Karpas-422 (cell line): Measurements from ENCODE around the gene BNC2. TPM values are rescaled to one million over a fixed set of nuclear protein-coding genes. Genes with fewer than 3 reads are reported as not detected.

Experiments
- DNase-seq: peaks from one replicate; pipeline ENCODE4 v3.0.0-alpha.2; 2015
- H2AFZ ChIP-seq: fragments of 200-600 bp; sonication (generic); 2 replicates; pipeline ENCODE4 v1.6.1; 2014; ENCODE audit warnings: antibody characterized with exemption, low read length, mixed read lengths
- H3K27ac ChIP-seq: fragments of 200-600 bp; sonication (generic); 2 replicates; pipeline ENCODE4 v1.5.1; 2014; ENCODE audit warnings: mild to moderate bottlenecking, low read length, moderate library complexity
- H3K27me3 ChIP-seq: fragments of 200-600 bp; sonication (generic); 2 replicates; pipeline ENCODE4 v1.6.1; 2014; ENCODE audit warnings: low read length, mixed read lengths
- H3K36me3 ChIP-seq: fragments of 200-600 bp; sonication (generic); 2 replicates; pipeline ENCODE4 v1.6.1; 2014; ENCODE audit warnings: low read length, mixed read lengths; ENCODE audit not compliant: insufficient read depth
- H3K4me1 ChIP-seq: fragments of 200-600 bp; sonication (generic); 2 replicates; pipeline ENCODE4 v1.6.1; 2014; ENCODE audit warnings: mild to moderate bottlenecking, low read length, mixed read lengths
- H3K4me2 ChIP-seq: fragments of 200-600 bp; sonication (generic); 2 replicates; pipeline ENCODE4 v1.6.1; 2014; ENCODE audit warnings: low read length, low read depth, mild to moderate bottlenecking; ENCODE audit not compliant: poor library complexity, severe bottlenecking
- H3K4me3 ChIP-seq: fragments of 200-600 bp; sonication (generic); 2 replicates; pipeline ENCODE4 v1.5.1; 2014; ENCODE audit warnings: mild to moderate bottlenecking, antibody characterized with exemption, low read length, mixed read lengths
- H3K79me2 ChIP-seq: fragments of 200-600 bp; sonication (generic); 2 replicates; pipeline ENCODE4 v1.6.1; 2014; ENCODE audit warnings: mild to moderate bottlenecking, low read length, mixed read lengths
- H3K9ac ChIP-seq: fragments of 200-600 bp; sonication (generic); 2 replicates; pipeline ENCODE4 v1.6.0; 2014; ENCODE audit warnings: low read length
- H3K9me2 ChIP-seq: fragments of 200-600 bp; sonication (generic), shearing (Covaris generic); replicated peaks from 2 replicates; pipeline ENCODE4 v1.6.0; 2014; ENCODE audit warnings: mild to moderate bottlenecking, low read length, moderate library complexity; ENCODE audit not compliant: insufficient read depth
- H3K9me3 ChIP-seq: fragments of 300-700, 200-600 bp; sonication (generic); 2 replicates; pipeline ENCODE4 v1.6.1; 2014; ENCODE audit warnings: low read length, mixed read lengths
- H4K20me1 ChIP-seq: fragments of 200-600 bp; sonication (generic); 2 replicates; pipeline ENCODE4 v1.6.1; 2014; ENCODE audit warnings: mild to moderate bottlenecking, antibody characterized with exemption, low read length, low read depth; ENCODE audit not compliant: insufficient read depth
- total RNA-seq: library from RNA; depleted of rRNA; stranded (reverse); fragments of >200 nt; shearing (Covaris generic); gene quantifications from 2 replicates; pipeline ENCODE4 v1.2.3, GENCODE V29; 2014; ENCODE audit warnings: low replicate concordance

The BNC2 gene
- total RNA-seq, 1 experiment from 2014 or later: not detected

DNA sequence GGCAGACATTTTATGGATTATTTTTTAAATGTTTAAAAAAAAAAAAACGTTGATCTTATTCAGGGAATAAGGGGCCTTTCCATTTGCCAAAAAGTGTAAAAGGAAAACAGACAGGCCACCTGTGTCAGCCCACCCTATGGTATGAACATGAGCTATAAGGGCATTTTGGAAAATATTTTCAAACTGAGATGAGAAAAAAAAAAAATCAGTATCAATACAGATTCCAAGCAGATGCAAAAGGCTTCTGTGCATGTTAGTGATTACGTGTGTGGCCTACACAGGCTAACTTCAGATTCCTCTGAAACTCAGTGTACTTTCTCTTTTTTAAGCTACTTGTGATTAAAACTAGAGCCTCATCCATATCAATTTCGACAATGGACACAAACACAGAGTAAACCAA, 189.9 kb downstream of the BNC2 start:
- Histone ChIP-seq H3K4me2 (no peak overlapping the region), H3K27ac (no peak overlapping the region), H3K4me1 (no peaks in the 10 kb centered on the region), H3K36me3 (no peaks in the 10 kb centered on the region), H3K27me3 (no peaks in the 10 kb centered on the region), H3K4me3 (no peak overlapping the region), H3K9me2 (no peaks in the 10 kb centered on the region), H2AFZ (no peak overlapping the region), H3K79me2 (no peaks in the 10 kb centered on the region), H4K20me1 (no peaks in the 10 kb centered on the region), H3K9ac (no peak overlapping the region), H3K9me3 (no peaks in the 10 kb centered on the region)
- DNase-seq: no peak

DNA sequence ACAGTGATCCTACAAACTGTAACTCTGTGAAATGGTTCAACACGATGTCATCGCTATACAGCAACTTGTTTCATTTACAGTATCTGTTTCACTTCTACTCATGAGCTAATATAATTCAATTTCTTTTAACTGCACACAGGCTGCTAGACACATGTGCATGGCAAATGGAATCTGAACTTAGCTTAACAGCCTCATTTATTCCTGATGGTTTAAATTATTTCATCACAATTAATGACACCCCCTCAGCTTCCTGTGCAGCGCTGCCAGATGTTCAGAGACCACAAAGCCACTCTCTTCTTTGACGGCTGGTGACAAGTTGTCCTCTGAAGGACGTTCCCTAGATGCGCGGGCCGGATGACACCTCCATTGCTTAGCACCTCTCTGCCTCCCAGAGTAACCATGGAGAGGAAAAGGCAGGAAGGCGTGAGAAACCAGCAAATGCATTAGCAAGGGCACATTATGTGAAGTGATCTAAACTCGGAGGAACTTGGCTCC, 191.1 kb downstream of the BNC2 start:
- Histone ChIP-seq H3K79me2 (no peaks in the 10 kb centered on the region), H3K9me3 (no peaks in the 10 kb centered on the region), H4K20me1 (no peaks in the 10 kb centered on the region), H3K4me1 (no peaks in the 10 kb centered on the region), H3K4me3 (no peak overlapping the region), H3K9me2 (no peaks in the 10 kb centered on the region), H3K4me2 (no peak overlapping the region), H2AFZ (no peak overlapping the region), H3K27me3 (no peaks in the 10 kb centered on the region), H3K36me3 (no peaks in the 10 kb centered on the region), H3K27ac (no peak overlapping the region), H3K9ac (no peak overlapping the region)
- DNase-seq: no peak

DNA sequence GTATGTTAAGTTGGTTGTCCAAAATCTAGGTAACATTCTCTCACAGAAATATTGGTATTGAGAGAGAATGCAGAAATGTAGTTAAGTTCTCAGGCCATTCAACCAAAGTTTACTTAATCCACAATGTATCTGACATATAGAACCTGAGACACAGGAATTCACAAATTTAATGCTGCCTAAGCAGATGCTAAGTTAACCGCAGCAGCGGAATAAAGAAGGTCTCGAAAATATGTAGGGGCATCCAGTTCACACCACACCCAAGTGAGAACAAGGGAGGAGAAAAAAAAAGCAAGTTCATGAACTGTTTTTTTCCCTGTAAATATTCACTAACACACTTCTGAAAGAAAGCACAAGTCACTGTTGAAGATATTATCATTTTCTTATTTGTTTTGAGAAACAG, 194.0 kb downstream of the BNC2 start:
- Histone ChIP-seq H3K79me2 (no peaks in the 10 kb centered on the region), H3K27me3 (no peaks in the 10 kb centered on the region), H3K9me2 (no peaks in the 10 kb centered on the region), H3K4me1 (no peaks in the 10 kb centered on the region), H3K9ac (no peak overlapping the region), H3K9me3 (no peaks in the 10 kb centered on the region), H3K4me2 (no peak overlapping the region), H4K20me1 (no peaks in the 10 kb centered on the region), H3K36me3 (no peaks in the 10 kb centered on the region), H3K4me3 (no peak overlapping the region), H2AFZ (no peak overlapping the region), H3K27ac (no peak overlapping the region)
- DNase-seq: no peak

- Histone ChIP-seq H3K4me2 (no peak overlapping the region), H3K27ac (no peak overlapping the region), H4K20me1 (no peaks in the 10 kb centered on the region), H3K27me3 (no peaks in the 10 kb centered on the region), H3K9me3 (no peaks in the 10 kb centered on the region), H3K4me1 (no peaks in the 10 kb centered on the region), H3K9me2 (no peaks in the 10 kb centered on the region), H3K9ac (no peak overlapping the region), H2AFZ (no peak overlapping the region), H3K79me2 (no peaks in the 10 kb centered on the region), H3K36me3 (no peaks in the 10 kb centered on the region), H3K4me3 (no peak overlapping the region)
- peak; percentile 1 for DNase-seq
Observed at GRCh38 chr9:16675131-16675530, 195.3 kb downstream of the BNC2 start.

- H3K9me3 ChIP-seq: no peaks in the 10 kb centered on the region
- H3K4me3 ChIP-seq: no peak overlapping the region
- no peaks in the 10 kb centered on the region for H3K79me2 ChIP-seq
- no peaks in the 10 kb centered on the region for H3K9me2 ChIP-seq
- H3K27me3 ChIP-seq: no peaks in the 10 kb centered on the region
- H3K27ac ChIP-seq: no peak overlapping the region
- no peaks in the 10 kb centered on the region for H3K36me3 ChIP-seq
- no peak overlapping the region for H2AFZ ChIP-seq
- no peaks in the 10 kb centered on the region for H3K4me1 ChIP-seq
- no peak overlapping the region for H3K4me2 ChIP-seq
- peak; percentile 15 for DNase-seq
- no peaks in the 10 kb centered on the region for H4K20me1 ChIP-seq
- no peak overlapping the region for H3K9ac ChIP-seq
Observed at GRCh38 chr9:16673171-16673570, 197.3 kb downstream of the BNC2 start.

DNA sequence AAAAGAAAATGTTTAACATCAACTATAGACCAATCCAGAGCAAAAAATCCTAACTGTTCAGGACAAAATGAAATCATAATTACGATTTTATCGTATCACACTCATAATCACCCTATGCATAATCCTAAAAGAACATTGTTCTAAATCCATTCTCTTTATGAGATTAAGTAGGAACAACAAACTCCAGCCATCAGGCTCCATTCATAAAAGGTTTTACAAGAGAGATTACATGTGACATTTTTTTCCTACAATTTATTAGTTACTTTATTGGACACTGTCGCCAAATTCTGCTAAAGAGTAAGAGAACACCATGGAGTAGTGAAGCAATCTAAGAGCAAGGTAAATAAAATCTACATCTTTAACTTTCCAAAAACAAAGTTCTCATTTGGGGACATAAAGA, 198.0 kb downstream of the BNC2 start:
- no peak overlapping the region for H3K9ac ChIP-seq
- no peaks in the 10 kb centered on the region for H3K36me3 ChIP-seq
- H3K4me2 ChIP-seq: no peak overlapping the region
- no peak overlapping the region for H3K4me3 ChIP-seq
- no peak overlapping the region for H2AFZ ChIP-seq
- no peak for DNase-seq
- no peaks in the 10 kb centered on the region for H3K9me3 ChIP-seq
- H3K9me2 ChIP-seq: no peaks in the 10 kb centered on the region
- H3K4me1 ChIP-seq: no peaks in the 10 kb centered on the region
- H3K79me2 ChIP-seq: no peaks in the 10 kb centered on the region
- no peaks in the 10 kb centered on the region for H4K20me1 ChIP-seq
- H3K27ac ChIP-seq: no peak overlapping the region
- no peaks in the 10 kb centered on the region for H3K27me3 ChIP-seq

DNA sequence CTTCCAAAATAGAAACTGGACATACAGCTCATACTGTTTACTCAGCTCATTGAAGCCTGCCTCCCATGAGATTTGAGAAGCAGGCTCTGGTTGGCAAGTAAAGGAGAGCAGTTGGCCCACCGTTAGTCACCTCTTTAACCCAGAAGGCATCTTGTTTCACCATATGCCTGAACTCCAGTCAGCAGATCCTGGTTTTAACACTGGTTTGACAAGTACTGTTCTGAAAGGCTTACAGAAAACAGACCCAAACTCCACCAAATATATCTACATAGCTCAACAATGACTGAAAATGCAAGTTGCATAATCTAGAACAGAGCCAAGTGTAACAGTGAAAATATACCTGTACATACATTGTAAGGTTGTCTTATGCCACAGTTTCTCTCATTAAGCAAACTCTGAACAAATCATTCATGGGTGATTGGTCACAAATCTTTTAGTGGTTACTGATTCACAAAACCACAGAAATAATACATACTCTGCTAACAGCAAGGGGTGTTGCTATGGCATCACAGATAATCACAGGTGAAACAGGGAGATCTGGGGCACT, 198.8 kb downstream of the BNC2 start:
- no peak for DNase-seq
- no peak overlapping the region for H3K27ac ChIP-seq
- no peaks in the 10 kb centered on the region for H3K9me3 ChIP-seq
- H3K9ac ChIP-seq: no peak overlapping the region
- H3K36me3 ChIP-seq: no peaks in the 10 kb centered on the region
- no peaks in the 10 kb centered on the region for H3K4me1 ChIP-seq
- no peak overlapping the region for H2AFZ ChIP-seq
- no peaks in the 10 kb centered on the region for H3K9me2 ChIP-seq
- H3K4me2 ChIP-seq: no peak overlapping the region
- H3K4me3 ChIP-seq: no peak overlapping the region
- H3K79me2 ChIP-seq: no peaks in the 10 kb centered on the region
- H3K27me3 ChIP-seq: no peaks in the 10 kb centered on the region
- H4K20me1 ChIP-seq: no peaks in the 10 kb centered on the region

DNA sequence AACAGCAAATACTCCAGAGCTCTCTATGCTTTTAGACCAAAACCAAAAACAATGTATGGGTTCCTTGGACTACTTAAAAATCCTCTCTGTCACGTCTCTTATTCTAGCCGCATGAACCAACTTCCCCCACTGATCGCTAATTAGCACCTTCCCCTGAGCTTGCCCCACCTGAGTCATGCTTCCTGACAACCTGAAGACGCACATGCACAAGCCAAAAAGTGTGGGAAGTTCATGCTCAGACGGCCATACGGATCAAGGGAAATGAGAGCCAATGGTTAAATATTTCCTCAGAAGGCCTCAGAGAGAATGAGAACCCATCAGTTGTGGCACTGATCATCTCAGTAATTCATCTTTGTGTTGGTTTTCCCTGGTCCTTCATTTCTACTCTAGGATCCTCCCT, 199.7 kb downstream of the BNC2 start:
- no peak overlapping the region for H3K4me2 ChIP-seq
- DNase-seq: no peak
- H3K4me1 ChIP-seq: no peaks in the 10 kb centered on the region
- H3K4me3 ChIP-seq: no peak overlapping the region
- H3K27me3 ChIP-seq: 0 out of 2 replicates have a peak, but pooled peaks cover 2% of the 10 kb centered on the region
- no peaks in the 10 kb centered on the region for H3K79me2 ChIP-seq
- H3K27ac ChIP-seq: no peak overlapping the region
- H3K9ac ChIP-seq: no peak overlapping the region
- no peaks in the 10 kb centered on the region for H3K36me3 ChIP-seq
- no peaks in the 10 kb centered on the region for H3K9me3 ChIP-seq
- no peaks in the 10 kb centered on the region for H3K9me2 ChIP-seq
- no peak overlapping the region for H2AFZ ChIP-seq
- no peaks in the 10 kb centered on the region for H4K20me1 ChIP-seq
